ENCODE data around the gene C5. TPM values are rescaled to one million over a fixed set of nuclear protein-coding genes. Genes with fewer than 3 reads are reported as not detected.

Gene C5
- total RNA-seq, 1 donor from 2014 or later: 37.8 TPM

DNA sequence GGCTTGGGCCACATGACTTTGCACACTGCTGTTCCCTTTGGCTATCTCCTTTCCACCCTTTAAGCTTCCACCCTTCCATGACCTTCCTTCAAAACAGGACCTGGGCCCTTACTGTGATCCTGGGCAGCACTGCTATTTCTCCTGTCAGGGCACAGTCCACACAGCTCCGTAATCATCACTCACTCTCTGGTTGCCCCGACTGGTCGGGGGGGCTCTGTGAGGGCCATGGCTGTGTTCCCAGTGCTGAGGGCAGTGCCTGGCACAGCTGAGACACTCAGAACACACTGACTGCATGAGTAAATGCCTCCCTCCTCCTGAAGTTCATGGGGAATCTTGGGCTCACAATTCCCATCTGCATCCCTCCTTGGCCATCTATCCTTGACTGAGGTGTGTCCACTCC lies 135.7 kb downstream of the C5 start:
- H3K27ac ChIP-seq: no peak overlapping the region
- peaks cover 19% of the 10 kb centered on the region for H3K4me1 ChIP-seq
- no peaks in the 10 kb centered on the region for H3K9me3 ChIP-seq
- ATAC-seq (no peak), DNase-seq (no peak)
- no peaks in the 10 kb centered on the region for H3K27me3 ChIP-seq
- intact Hi-C loops (cut with DNase I): no loop called here
- peaks cover 7% of the 10 kb centered on the region for H3K36me3 ChIP-seq
- no peak overlapping the region for H3K4me3 ChIP-seq
- TF ChIP-seq, protein P1, sequence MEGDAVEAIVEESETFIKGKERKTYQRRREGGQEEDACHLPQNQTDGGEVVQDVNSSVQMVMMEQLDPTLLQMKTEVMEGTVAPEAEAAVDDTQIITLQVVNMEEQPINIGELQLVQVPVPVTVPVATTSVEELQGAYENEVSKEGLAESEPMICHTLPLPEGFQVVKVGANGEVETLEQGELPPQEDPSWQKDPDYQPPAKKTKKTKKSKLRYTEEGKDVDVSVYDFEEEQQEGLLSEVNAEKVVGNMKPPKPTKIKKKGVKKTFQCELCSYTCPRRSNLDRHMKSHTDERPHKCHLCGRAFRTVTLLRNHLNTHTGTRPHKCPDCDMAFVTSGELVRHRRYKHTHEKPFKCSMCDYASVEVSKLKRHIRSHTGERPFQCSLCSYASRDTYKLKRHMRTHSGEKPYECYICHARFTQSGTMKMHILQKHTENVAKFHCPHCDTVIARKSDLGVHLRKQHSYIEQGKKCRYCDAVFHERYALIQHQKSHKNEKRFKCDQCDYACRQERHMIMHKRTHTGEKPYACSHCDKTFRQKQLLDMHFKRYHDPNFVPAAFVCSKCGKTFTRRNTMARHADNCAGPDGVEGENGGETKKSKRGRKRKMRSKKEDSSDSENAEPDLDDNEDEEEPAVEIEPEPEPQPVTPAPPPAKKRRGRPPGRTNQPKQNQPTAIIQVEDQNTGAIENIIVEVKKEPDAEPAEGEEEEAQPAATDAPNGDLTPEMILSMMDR (IDR thresholded peaks at IDR 0.05): no peak

GRCh38 chr9:120913647-120914264 lies 136.3 kb downstream of the C5 start:
- DNase-seq (no peak), ATAC-seq (no peak)
- H3K27me3 ChIP-seq: no peaks in the 10 kb centered on the region
- H3K27ac ChIP-seq: no peak overlapping the region
- H3K9me3 ChIP-seq: no peaks in the 10 kb centered on the region
- intact Hi-C loops (cut with DNase I): no loop called here
- TF ChIP-seq, protein P1 (IDR thresholded peaks at IDR 0.05): no peak
- H3K36me3 ChIP-seq: peaks cover 7% of the 10 kb centered on the region
- peaks cover 13% of the 10 kb centered on the region for H3K4me1 ChIP-seq
- no peak overlapping the region for H3K4me3 ChIP-seq

- ATAC-seq: no peak
- Histone ChIP-seq H3K36me3 (peaks cover 7% of the 10 kb centered on the region), H3K9me3 (no peaks in the 10 kb centered on the region), H3K27me3 (no peaks in the 10 kb centered on the region), H3K27ac (no peak overlapping the region), H3K4me1 (peaks cover 10% of the 10 kb centered on the region), H3K4me3 (no peak overlapping the region)
- DNase-seq: no peak
- TF ChIP-seq, protein P1 (IDR thresholded peaks at IDR 0.05): no peak
- intact Hi-C loops (cut with DNase I): no loop called here
Observed at GRCh38 chr9:120912958-120913646, 137.0 kb downstream of the C5 start.

- H3K27me3 ChIP-seq: no peaks in the 10 kb centered on the region
- no peaks in the 10 kb centered on the region for H3K9me3 ChIP-seq
- intact Hi-C loops (cut with DNase I): no loop called here
- TF ChIP-seq, protein P1 (IDR thresholded peaks at IDR 0.05): no peak
- H3K4me3 ChIP-seq: no peak overlapping the region
- ATAC-seq (no peak), DNase-seq (no peak)
- peaks cover 7% of the 10 kb centered on the region for H3K36me3 ChIP-seq
- peaks cover 6% of the 10 kb centered on the region for H3K4me1 ChIP-seq
- no peak overlapping the region for H3K27ac ChIP-seq
Observed at GRCh38 chr9:120911295-120911837, 138.7 kb downstream of the C5 start.

DNA sequence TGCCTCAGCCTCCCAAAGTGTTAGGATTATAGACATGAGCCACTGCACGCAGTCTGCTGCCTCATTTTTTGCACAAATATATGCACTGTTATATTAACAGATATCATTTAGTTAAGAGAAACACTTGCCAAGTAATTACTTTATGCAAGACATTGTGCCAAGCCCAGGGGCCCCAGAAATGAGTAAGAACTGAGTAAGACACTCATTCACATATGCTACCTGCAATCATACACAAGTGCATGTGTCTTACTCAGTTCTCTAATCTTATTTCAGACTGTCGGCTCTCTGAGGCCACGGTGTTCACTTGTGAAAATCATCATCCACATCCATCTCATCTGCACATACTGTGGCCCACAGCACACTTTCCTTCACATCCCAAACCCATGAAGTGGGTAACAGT lies 139.4 kb downstream of the C5 start:
- ATAC-seq (no peak), DNase-seq (no peak)
- H3K36me3 ChIP-seq: peaks cover 7% of the 10 kb centered on the region
- H3K4me1 ChIP-seq: no peaks in the 10 kb centered on the region
- H3K4me3 ChIP-seq: no peak overlapping the region
- no peaks in the 10 kb centered on the region for H3K9me3 ChIP-seq
- H3K27me3 ChIP-seq: no peaks in the 10 kb centered on the region
- H3K27ac ChIP-seq: no peak overlapping the region
- TF ChIP-seq, protein P1 (IDR thresholded peaks at IDR 0.05): no peak
- intact Hi-C loops (cut with DNase I): no loop called here

All from upper lobe of right lung (tissue), 1 donor.